Right lobe of liver (tissue), 6 donors: ENCODE measurements around the gene NUTF2. TPM values are rescaled to one million over a fixed set of nuclear protein-coding genes. Genes with fewer than 3 reads are reported as not detected.

Source experiments
- ATAC-seq, 4 donors: fragments of 200-7000 bp; cut with Tn5 transposase; one replicate each; pipeline ENCODE4 v1.9.1; 2020; ENCODE audit warnings: mild to moderate bottlenecking in 4 of 4, moderate library complexity in 4 of 4
- DNase-seq, 3 donors: peaks; one replicate each; pipeline ENCODE4 v3.0.0-alpha.2; 2020
- H3K27ac ChIP-seq, 3 donors: fragments of 200-600 bp; one replicate each; pipeline ENCODE4 v1.8.0; 2022
- H3K27me3 ChIP-seq, 2 donors: fragments of 200-600 bp; one replicate each; pipeline ENCODE4 v1.8.0; 2022
- H3K36me3 ChIP-seq, 4 donors: fragments of 200-600 bp; sonication (generic) in 1 of 4; one replicate each; pipeline versions ENCODE4 v1.5.1 to v1.8.0; 2017 to 2022; ENCODE audit warnings: control low read depth in 1 of 4
- H3K4me1 ChIP-seq, 4 donors: fragments of 200-600 bp; sonication (generic) in 1 of 4; one replicate each; pipeline versions ENCODE4 v1.5.1 to v1.8.0; 2017 to 2022; ENCODE audit warnings: control low read depth in 1 of 4
- H3K4me3 ChIP-seq, 3 donors: fragments of 200-600 bp; one replicate each; pipeline ENCODE4 v1.8.0; 2022
- H3K9me3 ChIP-seq, 4 donors: fragments of 200-600 bp; sonication (generic) in 1 of 4; one replicate each; pipeline versions ENCODE4 v1.5.1 to v1.8.0; 2017 to 2022; ENCODE audit warnings: control low read depth in 1 of 4
- POLR2A ChIP-seq: fragments of 450-650 bp; IDR thresholded peaks from one replicate; pipeline ENCODE4 v1.6.1; 2017; ENCODE audit warnings: antibody characterized with exemption, mild to moderate bottlenecking
- WGBS: methylation state at CpG from one replicate; pipeline ENCODE4 v1.1.6; 2018; ENCODE audit warnings: low coverage, low lambda C conversion rate; ENCODE audit not compliant: insufficient coverage; ENCODE audit errors: missing lambda C conversion rate; 5-methylcytosine and 5-hydroxymethylcytosine counted together
- intact Hi-C, 2 donors: fragments of 100-400 bp; cut with DNase I; formaldehyde crosslinking; loops; one replicate each; pipeline versions ENCODE4 v1.11.2 to v1.14.1; 2022
- total RNA-seq, 6 experiments: library from RNA; depleted of rRNA in 2 of 6; stranded (reverse); fragments of >200 nt in 2 of 6; fragmentation: NEBNext Ultra II Directional in 3 of 6; extraction: Animal tissue kit (Norgen Biotek cat#: 25700) in 3 of 6; gene quantifications; one replicate each; pipeline versions ENCODE4 v1.1.0 to v1.2.4, GENCODE V29; 2016 to 2023
- TF ChIP-seq, protein P1 (sequence below), 4 donors: fragments of 200-600 bp in 3 of 4; fragments of 450-650 bp in 1 of 4; IDR thresholded peaks; one replicate each; pipeline versions ENCODE4 v1.5.1 to v1.8.0; 2016 to 2022; ENCODE audit warnings: antibody characterized with exemption in 4 of 4, mild to moderate bottlenecking in 2 of 4
- donor health status: DM: no; HTN: yes; CAD: no.
- donor health status: DM: no; HTN: no; CAD: no.
- donor health status: DM: no; HTN: no; CAD: no.
- donor health status: DM: no; HTN: yes; CAD: no.
- donor health status: DM: no; HTN: yes; CAD: no.

Gene NUTF2
- total RNA-seq, 6 experiments from 2014 or later, result 23.4 to 67.8 (median 33.9) TPM

GRCh38 chr16:67886387-67886786 lies 39.7 kb downstream of the NUTF2 start:
- no peaks in the 10 kb centered on the region for H3K27me3 ChIP-seq
- no peak for TF ChIP-seq POLR2A
- TF ChIP-seq, protein P1, sequence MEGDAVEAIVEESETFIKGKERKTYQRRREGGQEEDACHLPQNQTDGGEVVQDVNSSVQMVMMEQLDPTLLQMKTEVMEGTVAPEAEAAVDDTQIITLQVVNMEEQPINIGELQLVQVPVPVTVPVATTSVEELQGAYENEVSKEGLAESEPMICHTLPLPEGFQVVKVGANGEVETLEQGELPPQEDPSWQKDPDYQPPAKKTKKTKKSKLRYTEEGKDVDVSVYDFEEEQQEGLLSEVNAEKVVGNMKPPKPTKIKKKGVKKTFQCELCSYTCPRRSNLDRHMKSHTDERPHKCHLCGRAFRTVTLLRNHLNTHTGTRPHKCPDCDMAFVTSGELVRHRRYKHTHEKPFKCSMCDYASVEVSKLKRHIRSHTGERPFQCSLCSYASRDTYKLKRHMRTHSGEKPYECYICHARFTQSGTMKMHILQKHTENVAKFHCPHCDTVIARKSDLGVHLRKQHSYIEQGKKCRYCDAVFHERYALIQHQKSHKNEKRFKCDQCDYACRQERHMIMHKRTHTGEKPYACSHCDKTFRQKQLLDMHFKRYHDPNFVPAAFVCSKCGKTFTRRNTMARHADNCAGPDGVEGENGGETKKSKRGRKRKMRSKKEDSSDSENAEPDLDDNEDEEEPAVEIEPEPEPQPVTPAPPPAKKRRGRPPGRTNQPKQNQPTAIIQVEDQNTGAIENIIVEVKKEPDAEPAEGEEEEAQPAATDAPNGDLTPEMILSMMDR (IDR thresholded peaks at IDR 0.05), result no peak
- intact Hi-C loops, result loop anchor here in 1 of 2 donors (5.0 kb wide), 1 partner anchor 41 kb away; no protein-coding TSS in a partner anchor
- H3K4me3 ChIP-seq, result no peak overlapping the region
- DNase-seq (no peak), ATAC-seq (no peak)
- peaks cover 0 to 11% (median 5%) of the 10 kb centered on the region in 4 donors for H3K4me1 ChIP-seq
- H3K36me3 ChIP-seq, result peaks cover 1 to 15% (median 3%) of the 10 kb centered on the region in 4 donors
- no peaks in the 10 kb centered on the region for H3K9me3 ChIP-seq
- H3K27ac ChIP-seq, result no peak overlapping the region
- no CpG with 5 or more reads among the region's 5 CpGs for WGBS

GRCh38 chr16:67888331-67888730 lies 41.6 kb downstream of the NUTF2 start:
- no peak for ATAC-seq
- 86% methylated on average over 2 of the region's 3 CpGs for WGBS
- intact Hi-C loops, result loop anchor here in 1 of 2 donors (5.0 kb wide), 1 partner anchor 39 kb away; no protein-coding TSS in a partner anchor

DNA sequence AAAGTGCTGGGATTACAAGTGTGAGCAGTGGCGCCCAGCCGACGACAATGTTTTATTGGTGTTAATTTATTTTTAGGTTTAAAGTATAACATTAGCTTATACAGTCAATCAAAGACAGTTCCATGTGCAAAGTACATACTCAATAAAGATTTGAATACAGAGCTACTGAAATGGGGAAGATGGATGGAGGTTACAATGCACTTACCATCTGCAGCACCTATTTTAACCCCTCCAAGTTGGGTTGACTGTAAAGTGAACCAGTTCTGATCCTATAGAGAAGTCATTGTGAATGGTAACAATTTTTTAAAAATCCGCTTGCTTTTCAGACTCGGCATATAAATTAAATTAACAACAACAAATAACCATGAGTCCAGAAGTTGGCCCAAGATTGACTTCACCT lies 45.6 kb downstream of the NUTF2 start:
- Histone ChIP-seq H3K4me1 (peaks cover 0 to 14% (median 4%) of the 10 kb centered on the region in 4 donors), H3K4me3 (peak overlapping the region in 2 of 3 donors; percentile 6 to 13), H3K27me3 (no peaks in the 10 kb centered on the region), H3K36me3 (no peaks in the 10 kb centered on the region), H3K27ac (peak overlapping the region in 2 of 3 donors; percentile 20 to 35), H3K9me3 (no peaks in the 10 kb centered on the region)
- ATAC-seq (no peak), DNase-seq (no peak)
- TF ChIP-seq POLR2A, result no peak
- TF ChIP-seq, protein P1 (IDR thresholded peaks at IDR 0.05), result no peak
- WGBS, result 76% methylated on average over 5 of the region's 5 CpGs
- intact Hi-C loops, result no loop called here

More at GRCh38 chr16:67888331-67888730, 41.6 kb downstream of the NUTF2 start:
- Histone ChIP-seq H3K36me3 (peaks cover 0 to 3% (median under 1%) of the 10 kb centered on the region in 4 donors), H3K27me3 (no peaks in the 10 kb centered on the region), H3K27ac (no peak overlapping the region), H3K9me3 (no peaks in the 10 kb centered on the region), H3K4me3 (no peak overlapping the region), H3K4me1 (peaks cover 0 to 11% (median 5%) of the 10 kb centered on the region in 4 donors)
- no peak for DNase-seq
- TF ChIP-seq, protein P1 (IDR thresholded peaks at IDR 0.05), result no peak
- TF ChIP-seq POLR2A, result no peak

DNA sequence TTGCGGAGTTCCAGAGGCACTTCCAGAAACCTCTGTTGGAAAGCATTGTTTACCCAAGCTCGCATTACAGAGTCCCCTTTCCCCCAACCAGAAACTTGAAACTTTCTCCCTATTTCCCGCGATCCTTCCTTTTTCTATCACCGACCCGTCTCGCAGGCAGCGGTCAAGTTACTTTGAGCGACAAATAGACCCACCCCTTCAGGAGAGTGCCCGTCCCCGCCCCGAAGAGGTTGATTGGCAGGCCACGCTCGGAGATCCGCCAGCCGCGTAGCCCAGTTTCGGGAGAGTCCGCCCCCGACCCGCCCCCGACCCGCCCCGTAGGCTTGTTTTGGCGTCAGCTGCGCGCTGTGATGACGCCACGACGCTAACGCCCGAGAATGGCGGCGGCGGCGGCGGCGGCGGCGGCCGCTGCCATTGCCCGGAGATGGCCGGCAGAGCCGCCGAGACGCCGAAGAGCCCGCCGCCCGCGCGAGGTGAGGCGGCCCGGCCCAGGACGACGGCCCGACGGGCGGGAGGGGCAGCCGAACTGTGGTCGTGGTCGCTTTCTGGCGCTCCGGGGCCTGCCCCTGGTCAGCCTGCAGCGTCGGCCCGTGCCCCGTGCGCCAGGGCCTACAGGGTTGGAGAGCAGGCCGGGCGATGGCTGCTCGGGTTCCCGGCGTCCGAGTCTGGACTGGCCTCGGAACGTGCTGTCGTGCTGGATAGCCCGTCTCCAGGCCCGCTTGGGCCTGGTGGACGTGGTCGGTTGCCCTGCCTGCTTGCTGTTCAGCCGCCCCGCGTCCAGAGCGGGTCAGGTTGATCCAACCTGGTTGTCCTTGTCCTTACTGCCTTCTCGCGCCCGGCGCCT lies 46.4 kb downstream of the NUTF2 start, which contains the start of gene PSKH1:
Gene PSKH1 (plus strand): TSS at position 356 of the 844 bp plus-strand sequence. CDS start 15,496 bp downstream, outside the sequence.
- ATAC-seq (peak; percentile 97 to 99 (median 99)), DNase-seq (peak; percentile 98)
- H3K36me3 ChIP-seq, result no peaks in the 10 kb centered on the region
- peak within 1 kb of the TSS; percentile 92 to 95 (median 92) for H3K27ac ChIP-seq
- WGBS, result 0% methylated on average over 17 of the region's 90 CpGs
- H3K4me3 ChIP-seq, result peak within 1 kb of the TSS; percentile 87 to 97 (median 96)
- H3K9me3 ChIP-seq, result no peaks in the 10 kb centered on the region
- H3K4me1 ChIP-seq, result peaks cover 0 to 14% (median 4%) of the 10 kb centered on the region in 4 donors
- H3K27me3 ChIP-seq, result no peaks in the 10 kb centered on the region
- intact Hi-C loops, result no loop called here
- peak; percentile 82 for TF ChIP-seq POLR2A
- TF ChIP-seq, protein P1 (IDR thresholded peaks at IDR 0.05), result no peak
